ENCODE measurements around the gene ADAP1. TPM values are rescaled to one million over a fixed set of nuclear protein-coding genes. Genes with fewer than 3 reads are reported as not detected.

Gene ADAP1
- polyA plus RNA-seq, 3 donors, result 10.6 to 13.9 (median 11.2) TPM

Other genes with a start within 250 kb of the ADAP1 start
- 10 to 100 TPM; 27.7 to 29.2 (median 28.0) TPM for gene DNAAF5, start 228.0 kb downstream of the ADAP1 start, polyA plus RNA-seq (ENCODE audit: insufficient read length in 3 of 3)
- gene PRKAR1B, start 227.4 kb downstream of the ADAP1 start, polyA plus RNA-seq (ENCODE audit: insufficient read length in 3 of 3), result 10 to 100 TPM; 34.9 to 40.7 (median 38.4) TPM
- 100 to 1,000 TPM; 109 to 118 (median 117) TPM for gene SUN1, start 122.2 kb downstream of the ADAP1 start, polyA plus RNA-seq (ENCODE audit: insufficient read length in 3 of 3)
- 10 to 100 TPM; 29.9 to 34.8 (median 31.2) TPM for gene GET4, start 78.1 kb downstream of the ADAP1 start, polyA plus RNA-seq (ENCODE audit: insufficient read length in 3 of 3)
- 10 to 100 TPM; 11.1 to 14.5 (median 13.0) TPM for gene COX19, start 20.9 kb upstream of the ADAP1 start, polyA plus RNA-seq (ENCODE audit: insufficient read length in 3 of 3)
- gene CYP2W1, start 28.5 kb upstream of the ADAP1 start, polyA plus RNA-seq (ENCODE audit: insufficient read length in 3 of 3), result 1 to 10 TPM; 1.1 to 2.6 (median 1.4) TPM
- 1 to 10 TPM; 2.6 to 4.5 (median 3.0) TPM for gene GPR146, start 89.9 kb upstream of the ADAP1 start, polyA plus RNA-seq (ENCODE audit: insufficient read length in 3 of 3)
- gene GPER1, start 133.4 kb upstream of the ADAP1 start, polyA plus RNA-seq (ENCODE audit: insufficient read length in 3 of 3), result 1 to 10 TPM; 5.4 to 5.9 (median 5.5) TPM
- 10 to 100 TPM; 22.8 to 28.9 (median 26.9) TPM for gene ZFAND2A, start 205.5 kb upstream of the ADAP1 start, polyA plus RNA-seq (ENCODE audit: insufficient read length in 3 of 3)